ENCODE results near the gene DLL1. TPM values are rescaled to one million over a fixed set of nuclear protein-coding genes. Genes with fewer than 3 reads are reported as not detected.

The DLL1 gene
- total RNA-seq, 4 donors from 2014 or later, result 7.3 to 16.6 (median 12.4) TPM

DNA sequence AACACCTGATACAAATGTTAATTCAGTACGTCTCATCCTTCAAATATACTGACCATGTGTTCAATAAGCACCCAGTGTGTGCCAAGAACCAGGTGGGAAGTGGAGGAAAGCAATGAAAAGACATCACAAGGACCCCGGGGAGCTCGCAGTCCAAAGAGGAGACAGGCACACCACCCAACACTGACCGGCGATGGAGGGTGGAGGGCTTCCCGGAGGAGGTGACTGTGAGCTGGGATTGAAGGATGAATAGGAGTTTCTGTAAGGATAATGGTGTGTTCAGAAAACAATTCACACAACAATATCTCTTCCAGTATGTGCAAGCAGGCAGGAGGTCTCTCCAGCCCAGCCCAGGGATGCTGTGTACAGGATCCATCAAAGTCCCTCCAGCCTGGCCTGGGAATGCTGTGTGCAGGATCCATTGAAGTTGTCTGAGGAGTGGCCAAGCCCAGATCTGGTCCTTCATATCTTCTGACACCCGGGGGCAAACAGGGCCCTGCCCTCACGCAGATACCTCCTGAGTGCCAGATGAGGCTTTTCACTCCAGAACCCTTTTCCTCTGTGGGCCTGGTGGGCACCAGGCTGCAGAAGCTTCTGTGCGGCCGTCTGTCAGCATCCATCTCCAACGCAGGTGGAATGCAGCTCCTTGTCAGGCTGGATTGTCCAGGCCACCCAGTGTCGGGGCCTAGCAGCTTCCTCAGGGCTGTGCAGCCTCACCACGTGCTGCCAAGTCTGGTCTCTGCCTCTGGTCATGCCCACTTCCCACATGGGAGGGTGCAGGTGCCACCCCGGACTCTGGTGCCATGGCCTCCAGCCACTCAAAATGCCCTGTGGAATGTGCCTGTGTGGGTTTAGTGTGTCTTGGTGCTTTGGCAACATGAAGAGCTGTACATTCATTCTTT is 36.3 kb downstream of the DLL1 start:
- no peak for DNase-seq (ENCODE audit: low spot score)
- no peak for TF ChIP-seq CTCF (IDR thresholded peaks at IDR 0.05)
- no peak for ATAC-seq (ENCODE audit: low FRiP score)

DNA sequence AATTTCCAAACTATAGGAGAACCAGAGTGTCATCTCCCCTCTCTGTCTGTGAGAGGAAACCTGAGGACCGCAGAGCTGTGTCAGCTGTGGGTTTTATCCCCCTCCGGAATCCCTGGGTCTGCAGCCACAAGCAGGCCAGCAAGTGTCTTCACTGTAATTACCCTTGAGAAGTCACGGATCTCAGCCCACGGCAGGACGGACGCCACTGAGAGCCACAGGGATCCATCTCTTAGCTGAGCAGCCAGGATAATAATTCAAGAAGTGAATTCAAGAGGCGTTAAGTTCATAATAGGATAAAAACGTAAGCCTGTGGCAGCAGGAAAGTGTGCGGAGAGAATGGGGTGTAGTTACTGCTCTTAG is 37.0 kb downstream of the DLL1 start:
- ATAC-seq (ENCODE audit: low FRiP score) (no peak), DNase-seq (ENCODE audit: low spot score) (no peak)
- no peak for TF ChIP-seq CTCF (IDR thresholded peaks at IDR 0.05)

GRCh38 chr6:170253226-170253909 is 37.5 kb downstream of the DLL1 start:
- TF ChIP-seq CTCF (IDR thresholded peaks at IDR 0.05), result no peak
- ATAC-seq (ENCODE audit: low FRiP score), result no peak
- no peak for DNase-seq (ENCODE audit: low spot score)

DNA sequence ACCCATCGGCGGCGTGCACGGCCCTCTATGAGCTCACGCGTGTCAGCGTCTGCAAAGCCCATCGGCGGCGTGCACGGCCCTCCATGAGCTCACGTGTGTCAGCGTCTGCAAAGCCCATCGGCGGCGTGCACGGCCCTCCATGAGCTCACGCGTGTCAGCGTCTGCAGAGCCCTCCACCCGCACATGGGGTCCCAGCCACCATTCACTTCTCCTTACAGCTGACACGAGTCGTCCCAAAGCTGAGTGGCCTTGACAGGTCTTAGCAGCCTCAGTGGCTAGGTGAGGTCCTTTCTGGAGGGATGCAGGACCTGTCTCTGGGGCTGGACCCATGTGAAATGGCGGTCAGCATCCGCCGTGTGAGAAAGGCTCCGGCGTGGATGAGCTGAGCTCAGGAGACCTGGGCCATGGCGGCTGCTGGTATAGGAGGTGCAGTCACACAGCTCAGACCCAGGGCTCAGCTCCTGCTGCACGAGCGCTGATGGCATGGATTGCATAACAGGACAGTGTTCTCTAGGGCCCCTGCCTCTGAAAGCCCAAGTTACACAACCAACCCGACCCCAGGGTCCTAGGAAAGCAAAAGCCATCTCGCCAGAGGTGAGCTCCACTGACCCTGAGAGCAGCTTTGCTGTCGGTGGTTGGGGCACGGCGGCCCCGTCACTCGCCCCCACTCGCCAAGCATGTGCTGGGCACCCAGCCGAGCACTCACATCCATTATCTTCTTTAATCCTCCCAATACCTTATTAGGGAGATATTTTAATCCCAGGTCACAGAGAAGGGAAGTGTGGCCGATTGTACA is 38.9 kb downstream of the DLL1 start:
- no peak for ATAC-seq (ENCODE audit: low FRiP score)
- no peak for DNase-seq (ENCODE audit: low spot score)

GRCh38 chr6:170250981-170251775 is 39.7 kb downstream of the DLL1 start:
- ATAC-seq (ENCODE audit: low FRiP score) (no peak), DNase-seq (ENCODE audit: low spot score) (no peak)
- TF ChIP-seq CTCF (IDR thresholded peaks at IDR 0.05), result no peak

More for the DNA sequence above, 38.9 kb downstream of the DLL1 start:
- no peak for TF ChIP-seq CTCF (IDR thresholded peaks at IDR 0.05)

DNA sequence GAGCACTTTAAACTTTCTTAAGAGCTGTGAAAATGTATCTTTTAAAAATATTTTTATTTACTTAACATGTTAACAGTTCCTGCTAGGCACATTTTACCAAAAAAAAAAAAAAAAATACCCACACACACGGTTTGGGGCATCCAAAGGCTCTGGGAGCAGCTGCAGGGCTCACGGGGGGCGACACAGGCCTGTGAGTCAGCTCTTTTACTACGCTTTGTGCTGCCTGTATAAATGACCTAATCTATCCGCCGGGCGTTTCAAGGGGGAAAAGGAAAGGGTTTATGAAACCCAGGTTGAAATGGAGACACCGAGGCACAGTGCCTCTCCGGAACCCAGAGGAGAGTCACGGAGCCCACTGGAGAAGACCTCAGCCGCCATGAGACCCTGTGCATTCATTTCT is 40.4 kb downstream of the DLL1 start:
- DNase-seq (ENCODE audit: low spot score) (no peak), ATAC-seq (ENCODE audit: low FRiP score) (no peak)
- no peak for TF ChIP-seq CTCF (IDR thresholded peaks at IDR 0.05)
